Measurements from ENCODE around the gene TMC4.

DNA sequence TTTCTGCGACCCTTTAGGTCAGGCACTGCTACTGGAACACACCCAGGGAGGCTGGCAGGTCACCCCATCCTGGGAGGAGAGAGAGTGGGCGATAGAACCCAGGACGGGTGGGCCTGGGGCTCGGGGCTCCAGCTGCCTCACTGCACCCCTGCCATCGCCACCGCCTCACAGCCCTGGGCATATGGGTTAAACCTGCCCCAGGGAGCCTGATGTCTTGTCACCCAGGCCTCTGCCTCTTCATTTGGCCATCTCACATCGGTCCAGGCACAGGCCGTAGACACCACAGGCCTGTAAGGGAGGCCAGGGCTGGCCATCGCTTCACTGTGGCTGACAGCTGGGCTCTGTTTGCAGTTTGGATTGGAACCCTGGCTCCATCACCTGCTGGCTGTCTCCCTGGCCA lies 47.2 kb downstream of the TMC4 start:
- TF ChIP-seq CTCF (IDR thresholded peaks at IDR 0.05): no peak
- no peak for TF ChIP-seq POLR2A (IDR thresholded peaks at IDR 0.05)

Measured in body of pancreas (tissue), 4 donors.